ENCODE measurements around the gene HOXD12. TPM values are rescaled to one million over a fixed set of nuclear protein-coding genes. Genes with fewer than 3 reads are reported as not detected.

The HOXD12 gene
- total RNA-seq, 1 experiment from 2014 or later, result not detected

DNA sequence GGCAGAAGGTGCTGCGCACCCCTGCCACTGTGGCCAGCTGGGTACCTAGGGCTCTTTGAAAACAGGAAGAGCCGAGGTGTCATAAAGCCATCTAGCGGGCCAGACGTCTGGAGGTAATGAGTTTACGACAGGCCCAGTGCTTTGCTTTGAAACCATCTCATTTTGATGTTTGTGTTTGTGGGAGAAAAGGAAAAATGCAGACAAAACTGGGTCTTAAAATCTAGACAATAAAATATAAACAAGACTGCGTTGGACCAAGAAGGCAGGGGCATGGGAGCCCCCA is 26.1 kb downstream of the HOXD12 start:
- Histone ChIP-seq H3K4me2 (no peak overlapping the region), H4K20me1 (ENCODE audit: insufficient read depth) (no peaks in the 10 kb centered on the region), H3K9me2 (ENCODE audit: insufficient read depth) (no peaks in the 10 kb centered on the region), H3K79me2 (ENCODE audit: low read depth) (no peaks in the 10 kb centered on the region), H3F3A (ENCODE audit: insufficient read depth, low read depth) (no peaks in the 10 kb centered on the region), H3K27ac (no peak overlapping the region), H2AFZ (no peak overlapping the region), H3K36me3 (ENCODE audit: low read depth) (no peaks in the 10 kb centered on the region), H3K4me3 (no peak overlapping the region), H3K4me1 (replicated peaks; ENCODE audit: insufficient read depth) (no peaks in the 10 kb centered on the region), H3K9me3 (ENCODE audit: insufficient read depth, low read depth) (no peaks in the 10 kb centered on the region), H3K27me3 (ENCODE audit: insufficient read depth, low read depth) (peaks cover 51% of the 10 kb centered on the region)
- DNase-seq, result no peak
- no TSS peak for BruUV-seq (replicated peaks)
- intact Hi-C loops (cut with micrococcal nuclease; ENCODE audit: unreplicated experiment), result loop anchor here (2.0 to 5.0 kb wide), 3 partner anchors 329 to 1207 kb away; no protein-coding TSS in a partner anchor
- no peak for TF ChIP-seq EZH2 (IDR thresholded peaks at IDR 0.05; ENCODE audit: low read depth)
- TF ChIP-seq, protein P1, sequence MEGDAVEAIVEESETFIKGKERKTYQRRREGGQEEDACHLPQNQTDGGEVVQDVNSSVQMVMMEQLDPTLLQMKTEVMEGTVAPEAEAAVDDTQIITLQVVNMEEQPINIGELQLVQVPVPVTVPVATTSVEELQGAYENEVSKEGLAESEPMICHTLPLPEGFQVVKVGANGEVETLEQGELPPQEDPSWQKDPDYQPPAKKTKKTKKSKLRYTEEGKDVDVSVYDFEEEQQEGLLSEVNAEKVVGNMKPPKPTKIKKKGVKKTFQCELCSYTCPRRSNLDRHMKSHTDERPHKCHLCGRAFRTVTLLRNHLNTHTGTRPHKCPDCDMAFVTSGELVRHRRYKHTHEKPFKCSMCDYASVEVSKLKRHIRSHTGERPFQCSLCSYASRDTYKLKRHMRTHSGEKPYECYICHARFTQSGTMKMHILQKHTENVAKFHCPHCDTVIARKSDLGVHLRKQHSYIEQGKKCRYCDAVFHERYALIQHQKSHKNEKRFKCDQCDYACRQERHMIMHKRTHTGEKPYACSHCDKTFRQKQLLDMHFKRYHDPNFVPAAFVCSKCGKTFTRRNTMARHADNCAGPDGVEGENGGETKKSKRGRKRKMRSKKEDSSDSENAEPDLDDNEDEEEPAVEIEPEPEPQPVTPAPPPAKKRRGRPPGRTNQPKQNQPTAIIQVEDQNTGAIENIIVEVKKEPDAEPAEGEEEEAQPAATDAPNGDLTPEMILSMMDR (conservative IDR thresholded peaks at IDR 0.05), result no peak
- POLR2A ChIA-PET (ENCODE audit: unreplicated experiment), result no interaction called here
- CTCF ChIA-PET, result no interaction called here

DNA sequence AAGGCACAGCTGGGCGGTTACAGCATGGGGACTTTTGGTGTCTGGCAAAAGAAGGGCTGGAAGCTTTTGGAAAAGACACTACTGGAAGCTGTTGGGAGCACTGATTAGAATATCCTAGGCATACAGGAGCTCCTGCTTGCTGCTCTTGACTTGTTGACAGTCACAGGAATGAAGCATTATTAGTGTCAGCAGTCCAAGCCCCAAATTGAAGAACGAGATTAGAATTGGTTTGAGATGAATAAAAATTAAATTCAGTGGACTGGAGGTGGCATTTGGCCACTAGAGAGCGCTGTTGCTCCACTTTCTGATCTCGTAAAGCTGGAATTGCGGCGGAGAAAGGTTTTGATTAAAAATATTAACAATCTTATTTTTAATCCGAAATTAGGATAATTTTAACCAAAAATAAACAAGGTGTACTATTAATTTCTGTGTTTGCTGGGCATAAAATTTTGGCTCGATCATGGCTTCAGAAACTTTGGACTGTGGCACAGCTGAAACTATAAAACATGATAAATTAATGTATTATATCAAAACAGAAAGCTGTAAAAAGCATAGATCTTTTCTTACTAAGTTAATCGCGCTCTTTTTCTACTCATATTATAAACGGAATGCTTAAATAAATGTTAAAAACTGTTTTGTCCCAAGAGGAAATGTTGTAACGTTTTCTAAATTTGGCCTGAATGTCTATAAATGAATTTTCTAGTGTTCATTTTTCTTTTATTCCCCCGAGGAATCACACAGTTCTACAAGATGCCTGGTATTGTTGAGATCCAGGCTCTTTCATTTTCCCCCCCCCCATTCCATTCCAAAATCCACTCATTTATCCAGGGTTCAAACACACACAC is 27.6 kb downstream of the HOXD12 start:
- Histone ChIP-seq H3K27me3 (ENCODE audit: insufficient read depth, low read depth) (peaks cover 52% of the 10 kb centered on the region), H2AFZ (no peak overlapping the region), H3K36me3 (ENCODE audit: low read depth) (no peaks in the 10 kb centered on the region), H3K4me1 (replicated peaks; ENCODE audit: insufficient read depth) (no peaks in the 10 kb centered on the region), H3F3A (ENCODE audit: insufficient read depth, low read depth) (no peaks in the 10 kb centered on the region), H3K79me2 (ENCODE audit: low read depth) (no peaks in the 10 kb centered on the region), H3K4me3 (0 out of 2 replicates have a peak overlapping the region, but pooled peaks have one; percentile 3), H3K9me3 (ENCODE audit: insufficient read depth, low read depth) (no peaks in the 10 kb centered on the region), H3K27ac (no peak overlapping the region), H3K9me2 (ENCODE audit: insufficient read depth) (no peaks in the 10 kb centered on the region), H3K4me2 (peak overlapping the region; percentile 34), H4K20me1 (ENCODE audit: insufficient read depth) (no peaks in the 10 kb centered on the region)
- peak; percentile 43 to 67 for DNase-seq
- ChIA-PET CTCF (interaction anchor here (0.6 to 2.9 kb wide), 10 partner anchors 328 to 1118 kb away, joined by 3 to 15 read pairs (median 10); no protein-coding TSS in a partner anchor), POLR2A (ENCODE audit: unreplicated experiment) (interaction anchor here (0.7 kb wide), 1 partner anchor 1035 kb away, joined by 3 read pairs; no protein-coding TSS in a partner anchor)
- intact Hi-C loops (cut with micrococcal nuclease; ENCODE audit: unreplicated experiment), result loop anchor here (1.0 to 5.0 kb wide), 8 partner anchors 328 to 1205 kb away; no protein-coding TSS in a partner anchor
- TF ChIP-seq, protein P1 (conservative IDR thresholded peaks at IDR 0.05), result peak; percentile 100
- TF ChIP-seq EZH2 (IDR thresholded peaks at IDR 0.05; ENCODE audit: low read depth), result no peak
- BruUV-seq (replicated peaks), result no TSS peak

DNA sequence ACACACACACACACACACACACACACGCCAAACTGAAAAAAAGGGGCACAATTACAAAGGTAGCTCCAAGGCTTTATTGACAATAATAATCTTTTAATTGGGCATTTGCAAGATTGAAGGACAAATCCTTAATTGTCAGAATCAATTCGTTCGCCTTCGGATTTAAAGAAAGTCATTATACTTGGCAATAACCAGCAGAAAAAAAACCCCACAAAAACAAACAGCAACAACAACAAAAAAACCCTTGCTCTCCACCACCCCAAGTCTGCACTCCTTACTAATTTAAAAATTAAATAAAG is 28.1 kb downstream of the HOXD12 start:
- Histone ChIP-seq H3K79me2 (ENCODE audit: low read depth) (no peaks in the 10 kb centered on the region), H3K9me3 (ENCODE audit: insufficient read depth, low read depth) (no peaks in the 10 kb centered on the region), H3K36me3 (ENCODE audit: low read depth) (no peaks in the 10 kb centered on the region), H3K27ac (no peak overlapping the region), H3K27me3 (ENCODE audit: insufficient read depth, low read depth) (peaks cover 52% of the 10 kb centered on the region), H3K4me3 (no peak overlapping the region), H2AFZ (no peak overlapping the region), H4K20me1 (ENCODE audit: insufficient read depth) (no peaks in the 10 kb centered on the region), H3K4me1 (replicated peaks; ENCODE audit: insufficient read depth) (no peaks in the 10 kb centered on the region), H3K9me2 (ENCODE audit: insufficient read depth) (no peaks in the 10 kb centered on the region), H3K4me2 (no peak overlapping the region), H3F3A (ENCODE audit: insufficient read depth, low read depth) (no peaks in the 10 kb centered on the region)
- no peak for TF ChIP-seq EZH2 (IDR thresholded peaks at IDR 0.05; ENCODE audit: low read depth)
- TF ChIP-seq, protein P1 (conservative IDR thresholded peaks at IDR 0.05), result no peak
- no peak for DNase-seq
- no TSS peak for BruUV-seq (replicated peaks)
- intact Hi-C loops (cut with micrococcal nuclease; ENCODE audit: unreplicated experiment), result loop anchor here (1.0 to 5.0 kb wide), 8 partner anchors 327 to 1205 kb away; no protein-coding TSS in a partner anchor
- CTCF ChIA-PET, result interaction anchor here (0.6 to 2.9 kb wide), 8 partner anchors 327 to 1117 kb away, joined by 3 to 15 read pairs (median 12); no protein-coding TSS in a partner anchor
- POLR2A ChIA-PET (ENCODE audit: unreplicated experiment), result no interaction called here
